ENCODE results near the gene SHTN1.

GRCh38 chr10:116857156-116857555 is 147.8 kb downstream of the SHTN1 start:
- no peak for TF ChIP-seq CTCF (IDR thresholded peaks at IDR 0.05; ENCODE audit: insufficient read depth, low read length)
- TF ChIP-seq POLR2AphosphoS5 (IDR thresholded peaks at IDR 0.05; ENCODE audit: low read depth), result no peak
- no peak for TF ChIP-seq GABPA (IDR thresholded peaks at IDR 0.05; ENCODE audit: low read depth)
- no peak for TF ChIP-seq SPI1 (IDR thresholded peaks at IDR 0.05; ENCODE audit: borderline replicate concordance, low read depth)
- no peak for TF ChIP-seq REST (IDR thresholded peaks at IDR 0.05; ENCODE audit: insufficient replicate concordance, low read depth)
